GM21529 (cell line): ENCODE measurements around the gene POU6F2.
"Not testable (repeated sequence)": the region's sequence is repeated elsewhere in the genome, so short reads cannot be mapped to it uniquely, and the experiment has no call there.

Experiments used
- ATAC-seq: cut with Tn5 transposase; IDR thresholded peaks from one replicate; pipeline ENCODE4 v1.9.1; 2021; ENCODE audit not compliant: unreplicated experiment

POU6F2 gene

DNA sequence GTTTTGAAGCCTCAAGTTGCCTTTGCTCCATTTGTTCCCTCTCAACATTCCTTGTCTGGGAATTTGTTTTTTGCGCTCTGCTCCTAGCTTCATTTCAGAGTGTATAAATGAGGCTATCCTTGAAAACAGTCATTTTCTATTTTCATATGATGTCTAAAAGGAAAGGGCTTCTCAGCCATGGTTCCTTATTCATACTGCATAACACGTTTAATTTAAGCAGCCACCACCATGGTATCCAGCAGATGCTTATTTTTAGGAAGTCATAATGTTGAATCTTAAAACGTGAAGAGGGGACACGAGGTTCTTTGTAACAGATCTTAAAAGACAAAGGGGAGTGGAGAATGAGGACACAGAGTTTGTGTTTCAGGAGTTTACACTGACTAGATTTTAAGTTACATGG, 14.5 kb downstream of the POU6F2 start:
- no peak for ATAC-seq

DNA sequence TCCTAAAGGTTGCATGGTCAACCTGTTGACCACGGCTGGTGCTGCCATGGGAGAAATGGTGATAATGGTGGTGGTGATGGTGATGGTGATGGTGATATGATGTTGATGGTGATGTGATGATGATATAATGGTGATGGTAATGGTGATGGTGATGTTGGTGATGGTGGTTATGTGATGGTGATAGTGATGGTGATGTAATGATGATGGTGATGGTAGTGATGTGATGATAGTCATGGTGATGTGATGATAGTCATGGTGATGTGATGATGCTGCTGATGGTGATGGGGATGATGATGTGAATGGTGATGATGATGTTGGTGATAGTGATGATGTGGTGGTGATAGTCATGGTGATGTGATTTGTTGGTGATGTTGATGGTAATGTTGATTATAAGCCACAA, 23.9 kb downstream of the POU6F2 start:
- ATAC-seq, result no peak

DNA sequence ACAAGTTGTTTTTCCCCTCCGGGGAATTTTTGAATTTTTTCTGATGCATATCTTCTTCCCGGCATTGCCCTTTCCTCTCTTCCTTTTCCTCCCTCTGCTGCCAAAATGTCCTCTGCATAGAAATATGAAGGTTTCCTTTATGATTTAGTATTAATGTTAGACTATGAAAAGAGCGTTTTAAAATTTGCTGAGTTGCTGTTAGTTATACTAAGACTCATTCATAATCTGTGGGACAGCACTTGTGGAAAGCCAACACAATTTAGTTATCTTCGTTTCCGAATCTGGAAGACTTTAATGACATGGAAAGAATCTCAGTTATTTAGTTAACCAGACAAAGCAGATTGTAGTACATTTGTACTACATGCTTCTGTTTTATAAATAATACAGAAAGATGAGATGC, 25.0 kb downstream of the POU6F2 start:
- no peak for ATAC-seq

DNA sequence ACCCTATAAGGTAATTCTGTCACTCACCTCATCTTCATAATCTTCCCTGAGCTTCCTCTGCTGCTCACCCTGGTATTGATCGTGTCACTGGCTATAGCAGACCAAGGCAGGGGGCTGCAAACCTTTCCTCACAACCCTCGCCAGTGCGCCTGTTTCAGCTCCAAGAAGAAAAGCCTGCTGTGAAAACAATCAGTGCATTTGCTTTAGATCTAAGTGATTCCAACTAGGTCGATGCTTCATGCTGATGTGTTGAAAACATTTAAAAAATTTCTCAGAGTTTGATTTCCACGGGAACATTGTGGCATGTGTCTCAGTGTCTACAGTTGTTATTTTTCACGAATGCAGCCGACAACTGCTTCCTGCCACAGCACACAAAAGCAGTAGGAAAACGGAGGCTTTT, 27.3 kb downstream of the POU6F2 start:
- no peak for ATAC-seq

DNA sequence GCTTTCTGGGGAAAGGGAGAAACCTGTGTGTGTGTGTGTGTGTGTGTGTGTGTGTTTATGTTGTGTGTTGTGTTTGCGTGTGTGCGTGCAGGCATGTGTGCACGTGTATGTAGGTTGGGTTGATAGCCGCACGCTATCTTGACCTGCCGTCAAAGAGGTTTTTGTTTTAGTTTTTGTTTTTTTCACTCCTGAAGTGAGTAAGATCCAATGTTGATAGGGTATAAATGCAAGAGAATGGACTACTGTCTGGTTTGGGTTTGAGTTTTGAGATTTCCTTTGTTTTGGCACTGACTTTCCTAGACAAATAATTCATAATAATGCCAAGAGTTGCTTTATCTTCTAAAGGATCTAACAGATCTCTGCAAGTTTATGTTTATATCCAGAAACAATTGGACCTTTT, 27.8 kb downstream of the POU6F2 start:
- no peak for ATAC-seq

DNA sequence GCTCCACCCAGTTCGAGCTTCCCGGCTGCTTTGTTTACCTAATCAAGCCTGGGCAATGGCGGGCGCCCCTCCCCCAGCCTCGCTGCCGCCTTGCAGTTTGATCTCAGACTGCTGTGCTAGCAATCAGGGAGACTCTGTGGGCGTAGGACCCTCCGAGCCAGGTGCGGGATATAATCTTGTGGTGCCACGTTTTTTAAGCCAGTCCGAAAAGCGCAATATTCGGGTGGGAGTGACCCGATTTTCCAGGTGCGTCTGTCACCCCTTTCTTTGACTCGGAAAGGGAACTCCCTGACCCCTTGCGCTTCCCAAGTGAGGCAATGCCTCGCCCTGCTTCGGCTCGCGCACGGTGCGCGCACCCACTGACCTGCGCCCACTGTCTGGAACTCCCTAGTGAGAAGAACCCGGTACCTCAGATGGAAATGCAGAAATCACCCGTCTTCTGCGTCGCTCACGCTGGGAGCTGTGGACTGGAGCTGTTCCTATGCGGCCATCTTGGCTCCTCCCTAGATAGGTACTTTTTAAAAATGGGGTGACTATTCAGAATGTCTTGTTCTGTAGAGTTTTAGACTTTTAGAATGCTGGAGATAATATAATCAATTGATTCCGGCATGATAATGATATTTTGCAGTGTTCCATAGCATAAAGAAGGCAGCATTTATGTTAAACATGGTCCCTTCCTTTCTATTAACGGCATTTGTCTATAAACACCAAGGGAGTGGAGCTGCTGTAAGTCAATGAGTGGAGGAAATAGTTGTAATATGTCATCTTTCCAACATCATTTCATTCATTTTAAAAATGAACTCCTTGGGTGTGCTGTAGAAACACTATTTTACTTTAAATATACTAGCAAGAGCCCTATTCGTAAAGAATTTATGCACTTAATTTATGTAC, 35.6 kb downstream of the POU6F2 start:
- not testable (repeated sequence) for ATAC-seq

DNA sequence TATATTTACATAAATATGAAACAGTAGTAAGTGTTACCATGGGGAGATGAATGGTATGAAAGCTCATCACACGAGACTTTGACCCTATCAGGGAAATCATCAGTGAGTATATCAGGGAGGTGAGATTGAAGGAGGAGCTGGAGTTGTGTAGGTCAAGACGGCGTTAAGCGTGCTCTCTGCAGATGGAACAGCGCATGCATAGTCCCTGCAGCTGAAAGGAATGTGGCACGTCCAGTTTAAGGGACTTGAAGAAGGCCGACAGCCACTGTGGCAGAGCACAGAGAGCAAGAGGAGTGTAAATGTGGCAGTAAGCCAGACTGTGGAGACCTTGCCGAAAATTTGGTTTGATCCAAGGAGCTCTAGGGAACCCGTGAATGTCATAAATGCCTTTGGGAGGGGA, 38.9 kb downstream of the POU6F2 start:
- no peak for ATAC-seq

DNA sequence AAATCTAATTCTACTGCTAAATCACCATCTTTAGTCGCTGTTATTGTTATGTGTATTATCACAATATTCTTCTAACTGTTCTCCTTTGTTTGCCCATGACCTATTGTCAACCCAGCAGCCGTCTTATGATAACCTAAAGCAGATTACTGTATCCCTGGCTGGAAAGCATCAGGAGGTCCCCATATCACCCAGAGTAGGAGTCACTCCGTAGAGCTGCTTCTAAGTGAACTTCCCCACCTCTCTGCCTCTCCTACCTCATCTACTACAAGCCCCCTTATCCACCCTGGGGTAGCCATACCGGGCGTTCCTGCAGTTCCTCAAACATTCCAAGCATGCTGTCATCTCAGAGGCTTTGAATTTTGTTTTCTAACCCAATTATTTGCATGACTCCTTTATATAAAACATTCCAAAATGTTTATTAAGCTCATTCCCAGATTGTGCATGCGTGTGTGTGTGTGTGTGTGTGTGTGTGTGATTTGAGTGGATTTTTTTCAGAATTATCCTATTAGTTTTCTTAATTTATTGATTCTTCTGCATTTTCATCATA, 39.7 kb downstream of the POU6F2 start:
- no peak for ATAC-seq

DNA sequence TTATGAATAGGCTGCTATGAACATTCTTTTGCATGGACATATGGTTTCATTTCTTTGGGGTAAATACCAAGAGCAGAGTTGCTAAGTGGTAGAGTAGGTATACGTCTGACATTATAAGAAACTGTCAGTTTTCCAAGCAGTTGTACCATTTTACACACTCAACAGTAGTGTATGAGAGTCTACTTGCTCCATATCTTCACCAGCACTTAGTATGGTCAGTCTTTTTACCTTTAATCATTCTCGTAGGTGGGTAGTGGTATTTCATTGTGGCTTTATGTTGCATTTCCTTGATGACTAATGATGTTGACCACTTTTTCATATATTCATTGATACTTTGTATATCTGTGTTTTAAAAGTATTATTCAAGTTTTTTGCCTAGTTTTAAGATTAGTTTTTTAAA, 45.1 kb downstream of the POU6F2 start:
- ATAC-seq, result no peak

DNA sequence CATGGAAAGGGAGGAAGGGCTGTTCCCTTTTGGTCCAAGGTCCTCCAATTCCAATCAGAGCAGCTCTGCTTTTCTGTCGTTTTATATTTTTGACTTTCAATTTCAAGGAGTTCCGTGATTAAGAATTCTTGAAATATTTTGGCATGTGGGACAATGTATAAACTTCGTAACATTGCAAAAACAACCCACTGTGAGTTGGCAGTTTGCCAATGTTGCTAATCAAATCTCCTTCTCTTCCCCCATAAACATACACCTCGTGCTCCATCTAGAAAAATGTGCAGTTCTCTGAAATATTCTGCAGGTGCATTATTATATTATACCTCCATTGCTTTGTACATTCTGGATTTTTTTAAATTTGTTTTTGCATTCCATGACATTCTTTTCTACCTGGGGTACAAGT, 49.8 kb downstream of the POU6F2 start:
- ATAC-seq, result no peak

DNA sequence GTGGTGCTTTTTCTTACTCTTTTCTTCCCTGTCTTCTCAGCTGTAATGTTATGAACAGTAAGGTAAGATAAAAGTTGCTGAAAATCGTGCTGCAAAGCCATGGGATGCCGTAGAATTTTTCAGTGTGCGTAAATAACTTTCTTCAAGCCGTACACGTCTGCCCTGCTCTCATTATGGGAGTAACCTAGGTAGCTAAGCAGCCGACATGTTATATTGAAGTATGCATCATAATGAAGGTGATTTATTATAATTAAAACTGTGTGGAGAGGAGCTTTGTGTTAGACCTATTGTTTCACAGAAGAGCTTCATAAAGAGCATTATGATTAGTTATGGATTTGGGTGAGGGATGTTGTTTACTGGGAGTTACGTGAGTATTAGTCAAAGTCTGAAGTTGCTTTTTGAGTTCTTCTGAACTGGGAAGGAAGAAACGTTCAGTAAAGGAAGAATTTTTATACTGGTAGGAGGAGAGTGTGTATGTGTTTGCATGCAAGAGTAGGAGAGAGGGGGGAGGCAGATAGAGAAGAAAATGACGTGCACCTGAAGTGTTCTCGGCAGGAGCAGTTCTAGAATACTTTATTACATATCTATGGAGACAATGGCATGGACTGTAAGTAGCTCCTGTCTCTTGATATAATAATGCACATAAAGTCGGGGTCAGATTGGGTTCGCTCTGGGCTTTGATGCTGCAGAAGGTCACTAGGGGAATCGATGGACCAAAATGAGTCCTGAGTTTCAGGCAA, 56.3 kb downstream of the POU6F2 start:
- ATAC-seq, result no peak

DNA sequence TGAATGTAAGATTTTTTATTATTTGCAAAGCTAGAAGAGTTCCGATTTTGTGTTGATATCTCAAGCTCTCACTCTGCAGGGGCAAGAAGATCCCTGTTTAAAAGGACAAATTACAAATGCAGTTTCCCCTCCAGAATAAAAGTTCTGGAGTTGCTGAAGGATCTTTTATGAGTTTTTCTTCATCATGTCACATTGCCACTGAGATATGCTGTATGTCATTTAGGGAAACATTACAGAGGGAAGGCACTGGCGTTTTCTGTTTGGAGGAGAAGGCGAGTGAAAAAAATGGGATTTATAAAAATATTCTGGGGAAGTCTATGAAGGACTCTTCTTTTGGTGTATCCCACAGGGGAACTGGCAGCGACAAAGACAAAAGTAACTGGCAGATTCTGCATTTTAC, 57.4 kb downstream of the POU6F2 start:
- ATAC-seq, result no peak

DNA sequence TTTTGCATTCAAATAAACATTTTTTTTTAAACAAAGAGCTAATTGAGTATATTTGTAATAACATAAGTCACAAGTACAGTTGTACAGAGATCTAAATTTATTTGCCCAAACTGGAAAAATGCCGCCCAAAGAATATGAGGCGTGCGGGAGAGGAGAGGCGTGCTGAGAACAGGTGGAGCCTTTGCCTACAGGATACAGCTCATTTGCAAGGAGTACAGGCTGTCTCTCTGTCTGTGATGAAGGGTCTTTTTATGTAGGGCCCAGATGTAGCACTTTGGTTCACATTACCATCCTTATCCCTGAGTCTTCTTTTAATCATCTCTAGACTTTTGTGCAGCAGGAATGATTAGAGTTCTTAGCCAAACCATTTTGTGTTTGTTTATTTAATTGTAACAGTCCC, 58.2 kb downstream of the POU6F2 start:
- ATAC-seq, result no peak

DNA sequence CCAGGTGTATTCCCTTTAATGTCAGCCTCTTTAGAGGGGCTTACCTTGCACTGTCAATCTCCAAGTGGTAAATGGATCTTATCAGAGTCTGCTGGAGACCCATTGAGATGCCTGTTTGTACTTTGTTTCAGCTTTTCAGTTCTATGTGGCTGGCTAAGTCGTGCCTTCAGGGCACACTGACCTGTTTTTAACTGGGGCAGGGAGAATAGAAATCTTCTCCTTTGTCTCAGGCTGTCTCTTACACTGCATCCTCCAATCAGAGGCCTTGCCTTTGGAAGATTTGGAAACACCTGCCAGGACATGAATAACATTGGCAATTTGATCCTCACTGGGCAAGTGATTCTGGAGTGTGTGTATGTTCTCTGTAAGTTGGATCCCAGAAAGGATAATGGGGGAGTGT, 65.0 kb downstream of the POU6F2 start:
- ATAC-seq, result no peak

DNA sequence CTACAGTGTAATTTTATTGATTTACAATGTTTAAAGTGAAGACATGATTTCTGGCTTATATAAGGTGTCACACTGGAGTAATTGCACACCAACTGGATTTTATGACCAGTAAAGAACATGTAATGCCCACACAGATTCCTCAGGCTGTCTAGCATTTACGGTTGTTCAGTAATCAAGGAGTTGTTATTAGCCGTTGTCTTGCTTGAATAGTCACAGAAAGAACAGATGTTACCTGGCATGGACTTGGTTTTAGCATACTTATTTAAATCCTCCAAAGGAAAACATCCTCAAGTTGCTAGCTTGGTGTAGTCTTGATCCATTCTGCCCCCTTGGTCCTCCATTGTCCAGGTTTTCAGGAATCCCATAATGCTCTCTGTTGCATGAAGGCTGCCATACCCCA, 65.8 kb downstream of the POU6F2 start:
- ATAC-seq, result no peak

DNA sequence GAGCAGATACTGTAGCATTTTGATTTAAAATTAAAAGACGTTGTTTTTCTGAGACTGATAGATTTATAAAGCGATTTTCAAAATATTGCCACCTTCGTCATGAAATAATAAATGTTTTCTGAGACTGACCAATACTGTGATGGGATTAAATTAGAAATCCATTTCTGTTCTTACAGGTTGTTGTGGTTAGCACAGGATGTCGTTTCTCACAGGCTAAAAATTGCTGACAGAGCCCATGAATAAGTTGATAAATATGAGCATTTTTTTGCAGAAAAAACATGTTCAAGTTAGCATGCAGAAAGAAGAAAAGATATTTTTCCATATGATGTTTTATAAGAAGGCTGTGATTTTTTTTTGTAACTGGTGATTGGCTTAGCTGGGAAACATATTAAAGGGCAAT, 66.8 kb downstream of the POU6F2 start:
- no peak for ATAC-seq

DNA sequence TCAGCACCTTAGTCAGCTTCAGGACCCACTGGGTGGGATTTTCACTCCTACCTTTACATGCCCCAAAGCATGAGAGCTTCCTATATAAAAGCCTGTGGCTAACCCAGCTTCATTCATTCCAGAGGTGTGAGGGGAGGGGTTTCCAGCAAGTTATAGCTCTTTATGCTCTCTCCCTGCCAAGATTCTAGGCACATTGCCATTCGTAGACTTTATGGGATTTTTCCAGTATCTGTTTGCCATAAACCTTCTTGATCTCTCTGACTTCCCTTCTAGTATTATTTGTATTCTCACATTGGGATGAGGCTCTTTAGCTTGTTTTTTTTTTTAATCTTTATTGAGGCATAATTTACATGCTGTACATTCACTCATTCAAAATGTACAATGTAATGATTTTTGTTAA, 67.5 kb downstream of the POU6F2 start:
- ATAC-seq, result no peak

DNA sequence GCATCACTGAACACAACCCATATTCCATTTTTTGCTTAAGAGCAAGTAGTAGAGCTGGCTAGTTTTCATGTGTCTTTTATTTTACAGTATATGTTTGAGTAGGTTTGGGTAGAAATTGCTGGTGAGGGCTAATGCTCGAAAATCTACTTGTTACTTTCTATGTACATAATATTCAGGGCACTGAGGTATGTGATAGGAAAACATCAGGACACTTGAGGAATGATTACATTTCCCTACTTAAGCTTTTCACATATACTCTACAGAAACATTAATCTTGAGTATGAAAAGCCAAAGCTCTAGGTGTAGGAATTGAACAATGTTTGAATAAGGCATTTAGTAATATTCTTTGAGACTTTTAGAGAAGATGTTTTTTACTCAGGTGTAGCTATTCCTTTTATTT, 73.6 kb downstream of the POU6F2 start:
- ATAC-seq, result no peak

DNA sequence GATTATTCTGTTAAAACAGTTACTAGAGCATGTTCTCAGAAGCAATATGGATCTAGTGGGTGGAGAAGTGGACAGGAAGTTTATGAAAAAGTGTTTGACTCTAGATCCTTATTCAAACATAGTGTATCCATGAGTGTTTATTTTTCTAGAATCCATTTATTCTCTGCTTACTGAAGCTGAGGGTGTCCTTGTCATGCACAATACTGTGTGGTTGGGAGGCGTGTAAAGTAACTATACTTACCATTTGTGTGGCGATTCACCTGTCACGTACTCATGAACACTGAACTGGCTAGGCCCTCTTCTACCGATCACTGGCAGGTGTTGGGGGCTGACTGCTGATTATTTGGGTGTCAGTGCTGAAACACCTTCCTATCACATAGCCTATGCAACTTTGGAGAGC, 74.0 kb downstream of the POU6F2 start:
- no peak for ATAC-seq

DNA sequence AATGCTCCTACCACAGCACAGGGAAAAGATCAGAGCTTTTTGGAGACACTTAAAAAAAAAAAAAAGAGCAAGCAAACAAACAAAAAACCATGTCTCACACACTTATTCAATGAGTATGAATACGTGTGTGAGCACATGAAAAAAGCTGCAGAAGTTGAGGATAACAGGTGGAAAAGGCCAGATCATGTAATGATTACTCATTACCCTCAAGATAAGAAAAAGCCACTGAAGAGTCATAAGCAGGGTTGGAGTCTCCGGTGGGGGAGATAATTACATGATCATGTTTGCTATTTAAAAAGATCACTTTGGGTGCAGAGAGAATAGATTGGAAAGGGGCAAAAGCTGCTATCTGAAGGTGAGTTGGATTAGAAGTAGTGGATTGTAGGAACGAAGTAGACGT, 77.0 kb downstream of the POU6F2 start:
- ATAC-seq, result no peak

DNA sequence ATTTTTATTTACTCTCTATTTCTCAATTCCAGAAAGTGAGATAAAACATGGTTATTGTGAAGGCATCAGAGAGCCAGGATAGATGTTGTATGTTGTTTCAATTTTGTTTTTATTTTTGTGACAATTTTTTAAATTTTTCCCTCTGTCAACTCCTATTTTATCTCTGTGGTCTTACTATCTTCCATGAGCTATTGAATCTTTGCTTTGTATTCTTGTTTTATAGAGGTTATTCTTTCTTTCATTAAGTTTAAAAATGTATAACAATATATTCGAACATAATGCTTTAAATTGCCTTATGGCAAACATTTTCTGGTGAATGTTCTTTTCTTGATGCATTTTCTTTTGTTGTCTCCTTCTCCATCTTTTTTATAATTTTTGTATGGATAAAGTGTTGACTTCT, 78.4 kb downstream of the POU6F2 start:
- no peak for ATAC-seq

DNA sequence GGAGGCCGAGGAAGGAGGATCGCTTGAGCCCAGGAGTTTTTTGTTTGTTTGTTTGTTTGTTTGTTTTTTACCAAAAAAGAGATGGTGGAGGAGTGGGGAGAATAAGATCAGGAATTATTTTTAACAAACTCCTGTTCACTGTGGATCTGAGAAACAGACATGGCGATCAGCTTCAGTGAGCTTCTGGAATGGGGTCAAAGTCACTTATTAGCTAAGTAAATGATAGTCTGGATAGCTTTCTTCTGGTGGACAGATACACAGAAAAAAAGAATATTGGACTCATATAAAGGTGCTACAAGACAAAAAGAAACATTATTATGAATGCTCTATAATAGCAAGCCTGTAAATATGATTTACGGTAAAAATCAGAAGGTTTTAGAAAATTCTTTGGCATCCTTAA, 85.1 kb downstream of the POU6F2 start:
- no peak for ATAC-seq
